Thymus (tissue), 11 donors: Measurements from ENCODE around the gene EEF1A1. TPM values are rescaled to one million over a fixed set of nuclear protein-coding genes. Genes with fewer than 3 reads are reported as not detected.
"Not testable (repeated sequence)": the region's sequence is repeated elsewhere in the genome, so short reads cannot be mapped to it uniquely, and the experiment has no call there.

Experiments used
- DNase-seq, 9 donors: peaks; one replicate each; pipeline ENCODE4 v3.0.0-alpha.2; 2013; ENCODE audit warnings: low spot score in 9 of 9, low read depth in 6 of 9, missing footprints in 1 of 9
- H3K27ac ChIP-seq, 2 donors: one replicate each; pipeline ENCODE4 v1.5.1; 2013; ENCODE audit warnings: control low read depth in 1 of 2, low read depth in 1 of 2, low read length in 1 of 2, mild to moderate bottlenecking in 1 of 2, moderate library complexity in 1 of 2
- H3K27me3 ChIP-seq, 2 donors: one replicate each; pipeline ENCODE4 v1.5.1; 2013; ENCODE audit warnings: low read length in 1 of 2; ENCODE audit not compliant: control insufficient read depth in 2 of 2, insufficient read depth in 1 of 2
- H3K36me3 ChIP-seq, 2 donors: one replicate each; pipeline ENCODE4 v1.5.1; 2013; ENCODE audit warnings: low read length in 1 of 2, mild to moderate bottlenecking in 1 of 2, moderate library complexity in 1 of 2; ENCODE audit not compliant: control insufficient read depth in 2 of 2, insufficient read depth in 2 of 2
- H3K4me1 ChIP-seq, 2 donors: one replicate each; pipeline ENCODE4 v1.5.1; 2013; ENCODE audit warnings: low read length in 2 of 2; ENCODE audit not compliant: control insufficient read depth in 2 of 2, insufficient read depth in 2 of 2
- H3K4me3 ChIP-seq, 2 donors: one replicate each; pipeline ENCODE4 v1.5.1; 2013; ENCODE audit warnings: low read length in 2 of 2, control low read depth in 1 of 2, mild to moderate bottlenecking in 1 of 2
- H3K9me3 ChIP-seq, 2 donors: one replicate each; pipeline ENCODE4 v1.5.1; 2013; ENCODE audit warnings: low read length in 1 of 2, mild to moderate bottlenecking in 1 of 2; ENCODE audit not compliant: control insufficient read depth in 2 of 2, insufficient read depth in 1 of 2
- WGBS: extraction: QIAGEN DNeasy Blood & Tissue Kit; methylation state at CpG from one replicate; pipeline ENCODE4 v1.1.7; 2013; 5-methylcytosine and 5-hydroxymethylcytosine counted together
- polyA plus RNA-seq: library from polyadenylated mRNA; stranded (reverse); fragments of 200-250 nt; gene quantifications from one replicate; pipeline ENCODE4 v1.2.3, GENCODE V29; 2013
- total RNA-seq: library from RNA; stranded (reverse); fragments of 120-200 nt; gene quantifications from one replicate; pipeline ENCODE4 v1.2.4, GENCODE V29; 2013
- donor health status: healthy.

EEF1A1 gene
- total and polyA plus RNA-seq, 2 donors, result 12,119 to 18,464 TPM

DNA sequence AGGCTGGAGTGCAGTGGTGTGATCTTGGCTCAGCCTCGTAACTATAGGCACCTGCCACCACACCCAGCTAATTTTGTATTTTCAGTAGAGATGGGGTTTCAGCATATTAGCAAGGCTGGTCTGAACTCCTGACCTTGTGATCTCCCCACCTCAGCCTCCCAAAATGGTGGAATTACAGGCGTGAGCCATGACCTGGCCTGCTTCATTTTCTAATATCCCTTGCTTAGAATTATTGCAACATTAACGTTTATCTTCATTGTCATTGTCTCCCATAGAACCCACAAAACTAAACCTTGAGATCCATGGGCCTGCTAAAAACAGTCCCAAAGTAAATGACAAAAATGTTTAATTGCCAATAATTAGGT lies 6.1 kb downstream of the EEF1A1 start:
- Histone ChIP-seq H3K4me1 (peaks cover 3 to 13% of the 10 kb centered on the region in 2 donors), H3K36me3 (peaks cover 34 to 56% of the 10 kb centered on the region in 2 donors), H3K4me3 (no peak overlapping the region), H3K9me3 (no peaks in the 10 kb centered on the region), H3K27ac (peak overlapping the region in 1 of 2 donors; percentile 26), H3K27me3 (no peaks in the 10 kb centered on the region)
- WGBS, result 89% methylated on average over 3 of the region's 3 CpGs
- DNase-seq, result no peak

DNA sequence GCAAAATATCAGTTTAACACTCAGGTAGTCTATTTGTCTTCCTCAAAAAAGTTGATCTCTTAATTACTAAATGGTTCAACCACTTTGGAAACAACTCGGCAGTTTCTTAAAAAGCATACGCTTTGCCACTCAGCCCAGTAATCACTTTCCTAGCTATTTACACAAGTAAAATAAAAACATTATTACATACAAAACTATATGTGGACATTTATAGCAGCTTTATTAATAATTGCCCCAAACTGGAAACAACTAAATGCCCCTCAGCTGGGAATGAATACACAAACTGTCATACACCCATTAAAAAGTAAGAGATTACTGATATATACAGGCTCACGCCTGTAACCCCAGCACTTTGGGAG lies 7.4 kb downstream of the EEF1A1 start:
- Histone ChIP-seq H3K4me3 (no peak overlapping the region), H3K27me3 (no peaks in the 10 kb centered on the region), H3K4me1 (peaks cover 0 to 13% of the 10 kb centered on the region in 2 donors), H3K27ac (no peak overlapping the region), H3K9me3 (no peaks in the 10 kb centered on the region), H3K36me3 (peaks cover 25 to 44% of the 10 kb centered on the region in 2 donors)
- no peak for DNase-seq
- WGBS, result 96% methylated on average over 3 of the region's 3 CpGs

DNA sequence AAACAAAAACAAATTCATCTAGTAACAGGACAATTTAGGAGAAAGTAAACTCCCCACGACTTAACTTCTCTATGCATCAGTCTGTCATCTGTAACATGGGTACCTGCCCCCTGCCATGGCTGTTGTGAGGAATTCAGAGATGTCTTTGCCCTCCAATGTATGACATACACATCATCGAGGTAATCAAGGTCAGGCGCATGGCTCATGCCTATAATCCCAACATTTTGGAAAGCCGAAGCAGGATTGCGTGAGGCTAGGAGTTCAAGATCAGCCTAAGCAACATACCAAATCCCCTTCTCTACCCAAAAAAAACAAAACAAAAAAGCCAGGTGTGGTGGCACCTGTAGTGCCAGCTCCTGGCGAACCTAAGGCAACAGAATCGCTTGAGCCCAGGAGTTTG lies 9.0 kb downstream of the EEF1A1 start:
- peaks cover 14 to 29% of the 10 kb centered on the region in 2 donors for H3K36me3 ChIP-seq
- 96% methylated on average over 7 of the region's 7 CpGs for WGBS
- no peaks in the 10 kb centered on the region for H3K9me3 ChIP-seq
- DNase-seq, result no peak
- H3K27ac ChIP-seq, result no peak overlapping the region
- no peaks in the 10 kb centered on the region for H3K27me3 ChIP-seq
- H3K4me3 ChIP-seq, result no peak overlapping the region
- H3K4me1 ChIP-seq, result peaks cover 0 to 8% of the 10 kb centered on the region in 2 donors

DNA sequence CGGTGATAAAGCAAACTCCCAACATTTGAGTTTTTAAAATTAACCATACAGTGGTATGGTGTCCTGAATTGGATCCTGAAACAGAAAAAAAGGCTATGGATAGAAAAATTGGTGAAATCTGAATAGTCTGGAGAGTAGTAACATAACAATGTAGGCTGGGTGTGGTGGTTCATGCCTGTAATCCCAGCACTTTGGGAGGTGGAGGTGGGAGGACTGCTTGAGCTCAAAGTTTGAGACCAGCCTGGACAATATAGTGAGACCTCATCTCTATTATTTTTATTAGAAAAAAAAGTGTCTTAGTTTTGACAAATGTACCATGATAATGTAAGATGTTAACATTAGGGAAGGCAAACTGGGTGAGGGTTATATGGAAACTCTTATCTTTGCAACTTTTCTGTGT lies 11.0 kb downstream of the EEF1A1 start:
- Histone ChIP-seq H3K4me1 (no peaks in the 10 kb centered on the region), H3K27ac (no peak overlapping the region), H3K4me3 (no peak overlapping the region), H3K36me3 (peaks cover 10 to 11% of the 10 kb centered on the region in 2 donors), H3K27me3 (no peaks in the 10 kb centered on the region), H3K9me3 (no peaks in the 10 kb centered on the region)
- DNase-seq, result no peak
- WGBS, result 100% methylated on average over 1 of the region's 1 CpG

DNA sequence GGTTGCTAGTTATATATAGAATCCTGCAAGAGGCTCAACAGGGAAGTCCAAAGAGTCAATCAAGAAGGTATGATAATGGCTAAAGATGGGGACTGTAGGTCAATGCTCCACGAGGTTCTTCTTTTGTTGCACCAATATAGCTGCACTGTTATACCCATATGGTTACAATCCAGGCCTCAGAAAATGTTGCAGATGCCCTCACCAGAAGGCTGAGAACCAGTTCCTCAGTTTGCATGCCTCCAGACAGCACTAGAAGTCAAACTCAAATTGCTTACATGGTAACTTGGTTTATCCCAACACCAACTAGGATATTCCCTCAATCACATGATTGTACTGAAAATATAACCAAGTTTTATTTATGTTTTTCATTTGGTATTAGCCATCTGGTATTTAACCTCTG lies 12.1 kb downstream of the EEF1A1 start:
- WGBS, result 87% methylated on average over 1 of the region's 1 CpG
- H3K27ac ChIP-seq, result no peak overlapping the region
- no peak for DNase-seq

DNA sequence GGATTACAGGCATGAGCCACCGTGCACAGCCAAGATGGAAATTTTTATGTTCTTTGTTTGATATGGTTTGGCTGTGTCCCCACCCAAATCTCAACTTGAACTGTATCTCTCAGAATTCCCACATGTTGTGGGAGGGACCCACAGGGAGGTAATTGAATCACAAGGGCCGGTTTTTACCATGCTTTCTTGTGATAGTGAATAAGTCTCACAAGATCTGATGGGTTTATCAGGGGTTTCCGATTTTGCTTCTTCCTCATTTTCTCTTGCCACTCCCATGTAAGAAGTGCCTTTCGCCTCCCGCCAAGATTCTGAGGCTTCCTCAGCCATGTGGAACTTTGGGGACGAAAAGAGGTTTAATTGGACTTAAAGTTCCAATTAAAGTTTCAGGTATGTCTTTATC lies 14.6 kb downstream of the EEF1A1 start:
- peaks cover 2 to 21% of the 10 kb centered on the region in 2 donors for H3K36me3 ChIP-seq
- H3K9me3 ChIP-seq, result peaks cover 0 to 3% of the 10 kb centered on the region in 2 donors
- WGBS, result 96% methylated on average over 6 of the region's 6 CpGs
- no peaks in the 10 kb centered on the region for H3K4me1 ChIP-seq
- no peaks in the 10 kb centered on the region for H3K27me3 ChIP-seq
- H3K27ac ChIP-seq, result no peak overlapping the region
- no peak overlapping the region for H3K4me3 ChIP-seq
- no peak for DNase-seq

More for the DNA sequence above, 12.1 kb downstream of the EEF1A1 start:
- Histone ChIP-seq H3K27me3 (no peaks in the 10 kb centered on the region), H3K4me1 (no peaks in the 10 kb centered on the region), H3K36me3 (peaks cover 4 to 12% of the 10 kb centered on the region in 2 donors), H3K9me3 (peaks cover 0 to 3% of the 10 kb centered on the region in 2 donors), H3K4me3 (no peak overlapping the region)

DNA sequence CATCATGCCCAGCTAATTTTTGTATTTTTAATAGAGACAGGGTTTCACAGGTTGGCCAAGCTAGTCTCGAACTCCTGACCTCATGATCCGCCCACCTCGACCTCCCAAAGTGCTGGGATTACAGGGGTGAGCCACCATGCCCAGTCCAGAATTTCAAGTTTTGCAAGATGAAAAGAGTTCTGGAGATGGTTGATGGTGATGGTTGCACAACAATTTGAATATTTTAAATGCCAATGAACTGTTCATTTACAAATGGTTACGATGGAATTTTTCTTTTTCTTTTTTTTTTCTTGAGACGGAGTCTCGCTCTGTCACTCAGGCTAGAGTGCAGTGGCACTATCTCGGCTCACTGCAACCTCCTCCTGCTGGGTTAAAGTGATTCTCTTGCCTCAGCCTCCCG lies 15.1 kb downstream of the EEF1A1 start:
- not testable (repeated sequence) for H3K4me3 ChIP-seq, H3K4me1 ChIP-seq, DNase-seq, H3K27ac ChIP-seq, H3K27me3 ChIP-seq, H3K9me3 ChIP-seq
- H3K36me3 ChIP-seq, result peaks cover 2 to 26% of the 10 kb centered on the region in 2 donors
- 98% methylated on average over 8 of the region's 8 CpGs for WGBS

DNA sequence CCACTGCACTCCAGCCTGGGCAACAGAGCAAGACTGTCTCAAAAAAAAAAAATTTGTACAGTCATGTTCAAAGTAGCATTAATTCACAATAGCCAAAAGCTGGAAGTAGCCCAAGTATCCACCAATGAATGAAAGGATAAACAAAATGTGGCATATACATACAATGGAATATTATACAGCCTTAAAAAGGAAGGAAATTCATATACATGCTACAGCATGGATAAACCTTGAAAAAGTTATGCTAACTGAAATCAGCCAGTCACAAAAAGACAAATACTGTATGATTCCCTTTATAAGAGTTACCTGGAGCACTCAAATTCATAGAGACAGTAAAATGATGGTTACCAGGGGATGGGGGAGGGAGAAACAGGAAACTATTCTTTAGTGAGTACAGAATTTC lies 15.7 kb downstream of the EEF1A1 start:
- Histone ChIP-seq H3K4me1 (no peaks in the 10 kb centered on the region), H3K27ac (no peak overlapping the region), H3K36me3 (peaks cover 2 to 29% of the 10 kb centered on the region in 2 donors), H3K9me3 (peaks cover 0 to 3% of the 10 kb centered on the region in 2 donors), H3K27me3 (no peaks in the 10 kb centered on the region), H3K4me3 (no peak overlapping the region)
- DNase-seq, result no peak

DNA sequence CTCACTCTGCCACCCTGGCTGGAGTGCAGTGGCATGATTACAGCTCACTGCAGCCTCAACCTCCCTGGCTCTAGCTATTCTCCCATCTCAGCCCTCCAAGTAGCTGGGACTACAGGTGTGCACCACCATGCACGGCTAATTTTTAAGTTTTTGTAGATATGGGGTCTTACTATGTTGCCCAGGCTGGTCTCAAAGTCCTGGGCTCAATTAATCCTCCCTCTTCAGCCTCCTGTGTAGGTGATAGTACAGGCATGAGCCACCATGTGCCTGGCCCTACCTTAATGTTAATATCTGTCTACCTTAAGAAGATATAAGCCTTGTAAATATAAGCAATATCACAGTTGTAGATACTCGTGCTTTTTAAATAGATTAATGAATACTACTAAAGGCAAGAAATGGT lies 16.7 kb downstream of the EEF1A1 start:
- no peaks in the 10 kb centered on the region for H3K4me1 ChIP-seq
- no peak for DNase-seq
- no peak overlapping the region for H3K4me3 ChIP-seq
- H3K36me3 ChIP-seq, result peaks cover 10 to 39% of the 10 kb centered on the region in 2 donors
- peaks cover 0 to 3% of the 10 kb centered on the region in 2 donors for H3K9me3 ChIP-seq
- H3K27me3 ChIP-seq, result no peaks in the 10 kb centered on the region
- 98% methylated on average over 2 of the region's 2 CpGs for WGBS
- H3K27ac ChIP-seq, result no peak overlapping the region
